Activated naive CD4-positive, alpha-beta T cell treated with anti-CD3 and anti-CD28 coated beads, Interleukin-2, amount 50 U/mL, for 24 hours (primary cell): ENCODE measurements around the gene CES4A.
"Not testable (repeated sequence)": the region's sequence is repeated elsewhere in the genome, so short reads cannot be mapped to it uniquely, and the experiment has no call there.

Source experiments
- H3K27ac Mint-ChIP-seq: one replicate; pipeline ENCODE4 v1.8.0; 2021; ENCODE audit warnings: mild to moderate bottlenecking, mixed read lengths
- H3K27me3 Mint-ChIP-seq: one replicate; pipeline ENCODE4 v1.8.0; 2021; ENCODE audit warnings: mixed read lengths
- H3K36me3 Mint-ChIP-seq: one replicate; pipeline ENCODE4 v1.8.0; 2021; ENCODE audit warnings: mixed read lengths
- H3K4me1 Mint-ChIP-seq: one replicate; pipeline ENCODE4 v1.8.0; 2021; ENCODE audit warnings: mixed read lengths
- H3K4me3 Mint-ChIP-seq: one replicate; pipeline ENCODE4 v1.8.0; 2021; ENCODE audit warnings: mild to moderate bottlenecking, mixed read lengths
- H3K9me3 Mint-ChIP-seq: one replicate; pipeline ENCODE4 v1.8.0; 2021; ENCODE audit warnings: mixed read lengths

CES4A gene

GRCh38 chr16:66988197-66988788 lies at the start of gene CES4A:
TSS of gene CES4A (plus strand) at chr16:66988589. CDS start at chr16:66988773, 184 bp downstream.
- no peaks in the 10 kb centered on the region for H3K9me3 Mint-ChIP-seq
- no peaks in the 10 kb centered on the region for H3K36me3 Mint-ChIP-seq
- H3K27me3 Mint-ChIP-seq = no peaks in the 10 kb centered on the region
- peak within 1 kb of the TSS; percentile 89 for H3K27ac Mint-ChIP-seq
- H3K4me1 Mint-ChIP-seq = peaks cover 22% of the 10 kb centered on the region
- H3K4me3 Mint-ChIP-seq = no peak within 1 kb of the TSS

- H3K27ac Mint-ChIP-seq = no peak overlapping the region
- no peaks in the 10 kb centered on the region for H3K9me3 Mint-ChIP-seq
- peaks cover 6% of the 10 kb centered on the region for H3K36me3 Mint-ChIP-seq
- peaks cover 26% of the 10 kb centered on the region for H3K4me1 Mint-ChIP-seq
- no peak overlapping the region for H3K4me3 Mint-ChIP-seq
- H3K27me3 Mint-ChIP-seq = no peaks in the 10 kb centered on the region
Measured at GRCh38 chr16:66939366-66939765, 49.0 kb upstream of the CES4A start.

- peaks cover 6% of the 10 kb centered on the region for H3K36me3 Mint-ChIP-seq
Measured at GRCh38 chr16:66940236-66940635, 48.2 kb upstream of the CES4A start.

GRCh38 chr16:66942981-66943380 lies 45.4 kb upstream of the CES4A start:
- no peaks in the 10 kb centered on the region for H3K9me3 Mint-ChIP-seq
- peaks cover 9% of the 10 kb centered on the region for H3K4me1 Mint-ChIP-seq
- H3K27me3 Mint-ChIP-seq = no peaks in the 10 kb centered on the region
- H3K4me3 Mint-ChIP-seq = no peak overlapping the region
- H3K27ac Mint-ChIP-seq = no peak overlapping the region
- H3K36me3 Mint-ChIP-seq = peaks cover 6% of the 10 kb centered on the region

More at GRCh38 chr16:66940236-66940635, 48.2 kb upstream of the CES4A start:
- Mint-ChIP-seq H3K9me3 (no peaks in the 10 kb centered on the region), H3K27ac (no peak overlapping the region), H3K4me1 (peaks cover 25% of the 10 kb centered on the region), H3K27me3 (no peaks in the 10 kb centered on the region), H3K4me3 (no peak overlapping the region)

- H3K4me1 Mint-ChIP-seq = peaks cover 15% of the 10 kb centered on the region
- no peak overlapping the region for H3K4me3 Mint-ChIP-seq
- peaks cover 6% of the 10 kb centered on the region for H3K36me3 Mint-ChIP-seq
- no peaks in the 10 kb centered on the region for H3K9me3 Mint-ChIP-seq
- H3K27me3 Mint-ChIP-seq = no peaks in the 10 kb centered on the region
- H3K27ac Mint-ChIP-seq = no peak overlapping the region
Measured at GRCh38 chr16:66943426-66944053, 44.8 kb upstream of the CES4A start.

GRCh38 chr16:66944054-66944441 lies 44.3 kb upstream of the CES4A start:
- H3K27me3 Mint-ChIP-seq = peaks cover 2% of the 10 kb centered on the region
- H3K36me3 Mint-ChIP-seq = peaks cover 6% of the 10 kb centered on the region
- no peak overlapping the region for H3K4me3 Mint-ChIP-seq
- peaks cover 18% of the 10 kb centered on the region for H3K4me1 Mint-ChIP-seq
- no peak overlapping the region for H3K27ac Mint-ChIP-seq
- H3K9me3 Mint-ChIP-seq = no peaks in the 10 kb centered on the region

GRCh38 chr16:66944971-66945370 lies 43.4 kb upstream of the CES4A start:
- not testable (repeated sequence) for H3K27me3 Mint-ChIP-seq, H3K9me3 Mint-ChIP-seq, H3K4me3 Mint-ChIP-seq, H3K36me3 Mint-ChIP-seq, H3K27ac Mint-ChIP-seq
- H3K4me1 Mint-ChIP-seq = peaks cover 18% of the 10 kb centered on the region

- Mint-ChIP-seq H3K9me3 (no peaks in the 10 kb centered on the region), H3K27ac (no peak overlapping the region), H3K4me3 (no peak overlapping the region), H3K36me3 (peaks cover 4% of the 10 kb centered on the region), H3K27me3 (peaks cover 13% of the 10 kb centered on the region), H3K4me1 (peaks cover 18% of the 10 kb centered on the region)
Measured at GRCh38 chr16:66945939-66946338, 42.5 kb upstream of the CES4A start.

- H3K27ac Mint-ChIP-seq = no peak overlapping the region
- no peak overlapping the region for H3K4me3 Mint-ChIP-seq
- H3K27me3 Mint-ChIP-seq = peaks cover 17% of the 10 kb centered on the region
- peaks cover 4% of the 10 kb centered on the region for H3K36me3 Mint-ChIP-seq
- H3K9me3 Mint-ChIP-seq = no peaks in the 10 kb centered on the region
- H3K4me1 Mint-ChIP-seq = peaks cover 18% of the 10 kb centered on the region
Measured at GRCh38 chr16:66946541-66946940, 41.8 kb upstream of the CES4A start.

GRCh38 chr16:66946974-66947301 lies 41.5 kb upstream of the CES4A start:
- no peaks in the 10 kb centered on the region for H3K9me3 Mint-ChIP-seq
- H3K4me1 Mint-ChIP-seq = peaks cover 18% of the 10 kb centered on the region
- peaks cover 21% of the 10 kb centered on the region for H3K27me3 Mint-ChIP-seq
- H3K4me3 Mint-ChIP-seq = peak overlapping the region; percentile 87
- H3K27ac Mint-ChIP-seq = no peak overlapping the region
- peaks cover 4% of the 10 kb centered on the region for H3K36me3 Mint-ChIP-seq

GRCh38 chr16:66947302-66948065 lies 40.9 kb upstream of the CES4A start:
- Mint-ChIP-seq H3K36me3 (peaks cover 4% of the 10 kb centered on the region), H3K4me3 (peak overlapping the region; percentile 87), H3K27me3 (peaks cover 22% of the 10 kb centered on the region), H3K9me3 (no peaks in the 10 kb centered on the region), H3K27ac (no peak overlapping the region), H3K4me1 (peaks cover 18% of the 10 kb centered on the region)

- Mint-ChIP-seq H3K27me3 (peaks cover 27% of the 10 kb centered on the region), H3K36me3 (no peaks in the 10 kb centered on the region), H3K9me3 (no peaks in the 10 kb centered on the region), H3K4me3 (peak overlapping the region; percentile 87), H3K27ac (peak overlapping the region; percentile 74), H3K4me1 (peaks cover 18% of the 10 kb centered on the region)
Measured at GRCh38 chr16:66948134-66948836, 40.1 kb upstream of the CES4A start.

- no peak overlapping the region for H3K27ac Mint-ChIP-seq
- H3K27me3 Mint-ChIP-seq = peaks cover 28% of the 10 kb centered on the region
- no peaks in the 10 kb centered on the region for H3K9me3 Mint-ChIP-seq
- peak overlapping the region; percentile 87 for H3K4me3 Mint-ChIP-seq
- H3K36me3 Mint-ChIP-seq = no peaks in the 10 kb centered on the region
- H3K4me1 Mint-ChIP-seq = peaks cover 18% of the 10 kb centered on the region
Measured at GRCh38 chr16:66948837-66949225, 39.6 kb upstream of the CES4A start.

GRCh38 chr16:66949472-66949871 lies 38.9 kb upstream of the CES4A start:
- Mint-ChIP-seq H3K9me3 (no peaks in the 10 kb centered on the region), H3K36me3 (no peaks in the 10 kb centered on the region), H3K4me3 (peak overlapping the region; percentile 52), H3K27ac (peak overlapping the region; percentile 41), H3K4me1 (peaks cover 18% of the 10 kb centered on the region), H3K27me3 (peaks cover 30% of the 10 kb centered on the region)

- Mint-ChIP-seq H3K4me3 (no peak overlapping the region), H3K27me3 (peaks cover 30% of the 10 kb centered on the region), H3K9me3 (no peaks in the 10 kb centered on the region), H3K4me1 (peaks cover 18% of the 10 kb centered on the region), H3K36me3 (no peaks in the 10 kb centered on the region), H3K27ac (no peak overlapping the region)
Measured at GRCh38 chr16:66950437-66950836, 38.0 kb upstream of the CES4A start.
